HL-60 (cell line): ENCODE data around the gene TXNDC17.
"Not testable (repeated sequence)": the region's sequence is repeated elsewhere in the genome, so short reads cannot be mapped to it uniquely, and the experiment has no call there.

Source experiments
- DNase-seq, 2 experiments: peaks; one replicate each; pipeline ENCODE4 v3.0.0-alpha.2; 2010 to 2020; ENCODE audit warnings: low read depth in 1 of 2, low spot score in 1 of 2
- H3K27ac ChIP-seq: fragments of 250-450 bp; sonication (Bioruptor Pico); replicated peaks from 2 replicates; pipeline ENCODE4 v1.5.1; 2020; ENCODE audit warnings: mild to moderate bottlenecking, moderate library complexity
- H3K27me3 ChIP-seq: fragments of 250-450 bp; sonication (Bioruptor Pico); 2 replicates; pipeline ENCODE4 v1.5.1; 2021; ENCODE audit warnings: mild to moderate bottlenecking, moderate library complexity; ENCODE audit not compliant: insufficient read depth, poor library complexity, severe bottlenecking
- H3K4me3 ChIP-seq: replicated peaks from 2 replicates; pipeline ENCODE4 v1.5.1; 2011; ENCODE audit warnings: mild to moderate bottlenecking, control low read depth, low read length; ENCODE audit not compliant: insufficient read depth
- GABPA ChIP-seq: IDR thresholded peaks from 2 replicates; pipeline ENCODE4 v1.6.1; 2012; ENCODE audit warnings: low read depth
- POLR2AphosphoS5 ChIP-seq: IDR thresholded peaks from 2 replicates; pipeline ENCODE4 v1.6.1; 2012; ENCODE audit warnings: low read depth
- SPI1 ChIP-seq: IDR thresholded peaks from 2 replicates; pipeline ENCODE4 v1.6.1; 2012; ENCODE audit warnings: low read depth, mild to moderate bottlenecking, borderline replicate concordance
- long read RNA-seq: library from polyadenylated mRNA; unstranded; transcript quantifications from one replicate; pipeline ENCODE4 v2.0.0, GENCODE V29; 2020
- TF ChIP-seq, protein P1 (sequence below): IDR thresholded peaks from one replicate; pipeline ENCODE4 v1.5.1; 2011; ENCODE audit warnings: low read length, control low read depth, inconsistent platforms; ENCODE audit not compliant: insufficient read depth
- TF ChIP-seq, protein P2 (sequence below): IDR thresholded peaks from 2 replicates; pipeline ENCODE4 v1.6.1; 2012; ENCODE audit warnings: low read depth; ENCODE audit not compliant: insufficient replicate concordance

TXNDC17 gene
- long read RNA-seq, transcript TXNDC17-206 (1 exons, 2,100 nt): minor isoform, 8 of 56 reads
- long read RNA-seq, transcript TXNDC17-201 (4 exons, 2,219 nt): major isoform, 39 of 56 reads
- long read RNA-seq, partial matches to known transcripts: 4 of 56 reads
- long read RNA-seq, other reads (novel, unspliced or antisense): 1 of 56 reads

DNA sequence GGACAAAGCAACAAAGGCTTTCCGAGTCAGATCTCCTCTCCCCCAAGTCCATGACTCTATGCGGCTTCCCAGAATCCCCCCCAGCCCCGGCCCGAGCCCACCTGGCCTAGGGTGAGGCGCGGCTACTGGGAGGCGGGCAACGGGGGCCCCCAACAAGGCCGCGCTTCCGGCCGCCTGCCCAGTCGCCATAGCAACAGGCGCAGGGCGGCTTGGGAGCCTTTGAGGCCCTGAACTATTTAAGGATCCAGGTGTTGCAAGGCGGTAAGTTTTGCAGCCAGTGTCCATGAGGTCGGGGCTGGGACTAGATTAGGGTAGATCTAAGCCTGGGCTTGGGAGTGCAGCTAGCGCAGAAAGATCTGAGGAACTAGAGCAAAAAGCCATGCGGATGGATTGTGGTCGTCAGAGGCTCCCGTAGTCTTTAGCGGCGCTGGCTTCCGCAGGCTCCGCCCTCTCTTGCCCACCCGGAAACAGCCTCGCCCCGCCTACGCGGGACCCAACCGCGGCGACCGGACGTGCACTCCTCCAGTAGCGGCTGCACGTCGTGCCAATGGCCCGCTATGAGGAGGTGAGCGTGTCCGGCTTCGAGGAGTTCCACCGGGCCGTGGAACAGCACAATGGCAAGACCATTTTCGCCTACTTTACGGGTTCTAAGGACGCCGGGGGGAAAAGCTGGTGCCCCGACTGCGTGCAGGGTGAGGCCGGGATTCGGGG, at the start of gene TXNDC17, which contains the start of gene KIAA0753:
TXNDC17 (plus strand) TSS at position 525 of the 711 bp plus-strand sequence; CDS start at position 548, 23 bp downstream.
KIAA0753 (minus strand) TSS at position 176 of the 711 bp plus-strand sequence. CDS start 5,608 bp downstream, outside the sequence.
- peak within 1 kb of the TSS; percentile 76 for H3K4me3 ChIP-seq
- no peak; the same call in 1 of the 2 replicates for TF ChIP-seq GABPA
- no peak for TF ChIP-seq SPI1
- TF ChIP-seq POLR2AphosphoS5: peak; percentile 71
- H3K27me3 ChIP-seq: no peaks in the 10 kb centered on the region
- DNase-seq: peak in 1 of 2 experiments; percentile 84
- peak within 1 kb of the TSS; percentile 89 for H3K27ac ChIP-seq

DNA sequence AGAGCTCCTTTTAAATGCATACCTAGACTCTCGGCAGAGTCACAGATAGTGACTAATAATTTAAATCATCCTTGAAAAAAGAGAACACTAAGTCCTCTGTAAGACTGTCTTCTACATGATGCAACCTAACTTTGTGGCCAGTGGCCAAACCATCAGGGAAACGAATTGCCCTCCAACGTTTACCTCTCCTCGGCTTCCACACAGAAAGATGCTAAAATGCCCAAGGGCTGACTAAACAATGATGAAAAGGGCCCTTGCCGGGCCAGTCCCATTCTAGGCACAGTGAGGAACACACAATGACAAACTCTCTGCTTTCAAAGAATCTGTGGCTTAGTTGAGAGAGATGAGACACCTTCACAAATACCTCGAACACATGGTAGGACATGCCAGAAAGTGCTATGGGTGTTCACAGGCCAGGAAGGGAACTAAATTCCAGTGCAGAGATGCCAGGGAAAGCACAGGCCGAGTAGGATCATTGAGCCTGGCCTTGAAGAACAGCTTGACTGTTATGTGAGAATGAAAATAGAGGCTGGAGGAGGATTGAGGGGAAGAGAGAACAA, 49.2 kb upstream of the TXNDC17 start:
- no peak for TF ChIP-seq POLR2AphosphoS5
- no peak for TF ChIP-seq GABPA
- TF ChIP-seq, protein P1, sequence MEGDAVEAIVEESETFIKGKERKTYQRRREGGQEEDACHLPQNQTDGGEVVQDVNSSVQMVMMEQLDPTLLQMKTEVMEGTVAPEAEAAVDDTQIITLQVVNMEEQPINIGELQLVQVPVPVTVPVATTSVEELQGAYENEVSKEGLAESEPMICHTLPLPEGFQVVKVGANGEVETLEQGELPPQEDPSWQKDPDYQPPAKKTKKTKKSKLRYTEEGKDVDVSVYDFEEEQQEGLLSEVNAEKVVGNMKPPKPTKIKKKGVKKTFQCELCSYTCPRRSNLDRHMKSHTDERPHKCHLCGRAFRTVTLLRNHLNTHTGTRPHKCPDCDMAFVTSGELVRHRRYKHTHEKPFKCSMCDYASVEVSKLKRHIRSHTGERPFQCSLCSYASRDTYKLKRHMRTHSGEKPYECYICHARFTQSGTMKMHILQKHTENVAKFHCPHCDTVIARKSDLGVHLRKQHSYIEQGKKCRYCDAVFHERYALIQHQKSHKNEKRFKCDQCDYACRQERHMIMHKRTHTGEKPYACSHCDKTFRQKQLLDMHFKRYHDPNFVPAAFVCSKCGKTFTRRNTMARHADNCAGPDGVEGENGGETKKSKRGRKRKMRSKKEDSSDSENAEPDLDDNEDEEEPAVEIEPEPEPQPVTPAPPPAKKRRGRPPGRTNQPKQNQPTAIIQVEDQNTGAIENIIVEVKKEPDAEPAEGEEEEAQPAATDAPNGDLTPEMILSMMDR: no peak
- TF ChIP-seq SPI1: no peak
- TF ChIP-seq, protein P2, sequence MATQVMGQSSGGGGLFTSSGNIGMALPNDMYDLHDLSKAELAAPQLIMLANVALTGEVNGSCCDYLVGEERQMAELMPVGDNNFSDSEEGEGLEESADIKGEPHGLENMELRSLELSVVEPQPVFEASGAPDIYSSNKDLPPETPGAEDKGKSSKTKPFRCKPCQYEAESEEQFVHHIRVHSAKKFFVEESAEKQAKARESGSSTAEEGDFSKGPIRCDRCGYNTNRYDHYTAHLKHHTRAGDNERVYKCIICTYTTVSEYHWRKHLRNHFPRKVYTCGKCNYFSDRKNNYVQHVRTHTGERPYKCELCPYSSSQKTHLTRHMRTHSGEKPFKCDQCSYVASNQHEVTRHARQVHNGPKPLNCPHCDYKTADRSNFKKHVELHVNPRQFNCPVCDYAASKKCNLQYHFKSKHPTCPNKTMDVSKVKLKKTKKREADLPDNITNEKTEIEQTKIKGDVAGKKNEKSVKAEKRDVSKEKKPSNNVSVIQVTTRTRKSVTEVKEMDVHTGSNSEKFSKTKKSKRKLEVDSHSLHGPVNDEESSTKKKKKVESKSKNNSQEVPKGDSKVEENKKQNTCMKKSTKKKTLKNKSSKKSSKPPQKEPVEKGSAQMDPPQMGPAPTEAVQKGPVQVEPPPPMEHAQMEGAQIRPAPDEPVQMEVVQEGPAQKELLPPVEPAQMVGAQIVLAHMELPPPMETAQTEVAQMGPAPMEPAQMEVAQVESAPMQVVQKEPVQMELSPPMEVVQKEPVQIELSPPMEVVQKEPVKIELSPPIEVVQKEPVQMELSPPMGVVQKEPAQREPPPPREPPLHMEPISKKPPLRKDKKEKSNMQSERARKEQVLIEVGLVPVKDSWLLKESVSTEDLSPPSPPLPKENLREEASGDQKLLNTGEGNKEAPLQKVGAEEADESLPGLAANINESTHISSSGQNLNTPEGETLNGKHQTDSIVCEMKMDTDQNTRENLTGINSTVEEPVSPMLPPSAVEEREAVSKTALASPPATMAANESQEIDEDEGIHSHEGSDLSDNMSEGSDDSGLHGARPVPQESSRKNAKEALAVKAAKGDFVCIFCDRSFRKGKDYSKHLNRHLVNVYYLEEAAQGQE: no peak
- Histone ChIP-seq H3K27ac (no peak overlapping the region), H3K4me3 (no peak overlapping the region), H3K27me3 (no peaks in the 10 kb centered on the region)
- peak in 1 of 2 experiments; percentile 3 for DNase-seq

DNA sequence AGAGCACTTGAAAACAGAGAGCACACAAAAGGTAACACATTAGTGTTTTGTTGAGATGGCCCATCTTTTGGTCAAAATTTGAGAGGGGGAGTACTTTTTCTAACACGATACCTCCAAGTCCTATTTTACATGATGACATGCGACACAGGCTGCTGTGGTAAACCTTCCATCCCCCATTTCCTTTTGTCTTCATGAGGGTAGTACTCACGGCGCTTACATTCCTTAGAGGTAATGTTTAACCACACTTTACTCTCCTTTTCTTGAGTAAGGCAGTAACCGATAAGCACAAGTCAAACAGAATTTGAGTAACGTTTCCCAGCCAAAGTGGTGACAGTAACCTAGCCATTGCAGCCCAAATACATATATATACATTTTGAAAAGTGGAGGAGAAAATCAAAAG, 48.7 kb upstream of the TXNDC17 start:
- H3K27ac ChIP-seq: no peak overlapping the region
- no peak for DNase-seq
- TF ChIP-seq GABPA (no peak), SPI1 (no peak)
- no peak overlapping the region for H3K4me3 ChIP-seq
- H3K27me3 ChIP-seq: no peaks in the 10 kb centered on the region

DNA sequence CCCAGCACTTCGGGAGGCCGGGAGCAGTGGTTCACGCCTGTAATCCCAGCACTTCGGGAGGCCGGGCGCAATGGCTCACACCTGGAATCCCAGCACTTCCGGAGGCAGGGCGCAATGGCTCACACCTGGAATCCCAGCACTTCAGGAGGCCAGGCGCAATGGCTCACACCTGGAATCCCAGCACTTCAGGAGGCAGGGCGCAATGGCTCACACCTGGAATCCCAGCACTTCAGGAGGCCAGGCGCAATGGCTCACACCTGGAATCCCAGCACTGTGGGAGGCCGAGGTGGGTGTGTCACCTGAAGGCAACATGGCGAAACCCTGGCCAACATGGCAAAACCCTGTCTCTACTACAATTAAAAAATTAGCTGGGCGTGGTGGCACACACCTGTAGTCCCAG, 47.5 kb upstream of the TXNDC17 start:
- H3K4me3 ChIP-seq, H3K27me3 ChIP-seq, H3K27ac ChIP-seq, DNase-seq: not testable (repeated sequence)

DNA sequence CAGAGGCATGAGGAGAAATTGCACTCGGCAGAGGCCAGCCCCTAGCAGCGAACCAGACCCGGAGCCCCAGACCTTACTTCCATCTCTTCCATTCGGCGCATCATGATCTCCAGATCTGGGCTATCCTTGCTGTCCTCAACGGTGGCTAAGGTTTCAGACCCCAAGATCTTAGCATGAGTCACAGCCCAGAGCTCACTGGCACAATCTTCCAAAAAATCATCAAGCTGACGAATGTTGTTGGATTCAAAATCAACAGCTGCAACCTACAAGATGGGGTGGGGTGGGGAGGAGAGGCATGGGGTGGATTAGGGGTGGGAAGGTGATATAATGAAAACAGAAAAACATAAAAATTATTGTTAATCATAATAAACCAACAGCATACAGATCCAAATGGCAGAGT, 44.8 kb upstream of the TXNDC17 start:
- H3K27me3 ChIP-seq: no peaks in the 10 kb centered on the region
- DNase-seq: no peak
- TF ChIP-seq GABPA (no peak), POLR2AphosphoS5 (no peak), SPI1 (no peak)
- TF ChIP-seq, protein P1: no peak
- TF ChIP-seq, protein P2: no peak
- no peak overlapping the region for H3K4me3 ChIP-seq
- no peak overlapping the region for H3K27ac ChIP-seq
